PC-3 (cell line): Measurements from ENCODE around the gene TEC.

Experiments used
- CTCF ChIP-seq: fragments of 300-600 bp; sonication (generic); conservative IDR thresholded peaks from 2 replicates; pipeline ENCODE4 v1.5.1; 2017; ENCODE audit warnings: antibody characterized with exemption, low read depth, mild to moderate bottlenecking, low read length
- EZH2 ChIP-seq: fragments of 300-600 bp; sonication (generic); IDR thresholded peaks from one replicate; pipeline ENCODE4 v1.6.1; 2017; ENCODE audit warnings: antibody characterized with exemption, mild to moderate bottlenecking, low read length; ENCODE audit not compliant: unreplicated experiment
- EZH2phosphoT487 ChIP-seq: fragments of 300-600 bp; sonication (generic); IDR thresholded peaks from 2 replicates; pipeline ENCODE4 v1.6.1; 2018; ENCODE audit warnings: mild to moderate bottlenecking, antibody characterized with exemption, low read length, borderline replicate concordance

- TF ChIP-seq EZH2phosphoT487 (no peak), CTCF (no peak), EZH2 (no peak)
Measured at GRCh38 chr4:48157271-48157670, 112.4 kb downstream of the TEC start.
